Astrocyte (in vitro differentiated cells and primary cell): ENCODE data around the gene ST8SIA5. TPM values are rescaled to one million over a fixed set of nuclear protein-coding genes. Genes with fewer than 3 reads are reported as not detected.

Source experiments
- DNase-seq: peaks from one replicate; pipeline ENCODE4 v3.0.0-alpha.2; 2010; ENCODE audit warnings: low read depth
- FAIRE-seq: peaks from 2 replicates; lab custom pipeline; 2011; peaks lifted over from hg19 to GRCh38; lab: Jason Lieb, UNC
- H2AFZ ChIP-seq: 2 replicates; pipeline ENCODE4 v1.6.0; 2012; ENCODE audit warnings: low read depth, low read length, inconsistent platforms
- H3K27ac ChIP-seq: 2 replicates; pipeline ENCODE4 v1.5.1; 2011; ENCODE audit warnings: low read depth, low read length, inconsistent platforms
- H3K27me3 ChIP-seq: 2 replicates; pipeline ENCODE4 v1.6.0; 2011; ENCODE audit warnings: low read length, inconsistent platforms; ENCODE audit not compliant: insufficient read depth
- H3K36me3 ChIP-seq: 2 replicates; pipeline ENCODE4 v1.5.1; 2011; ENCODE audit warnings: low read length, inconsistent platforms; ENCODE audit not compliant: insufficient read depth
- H3K4me1 ChIP-seq: 2 replicates; pipeline ENCODE4 v1.5.1; 2011; ENCODE audit warnings: low read length, inconsistent platforms; ENCODE audit not compliant: insufficient read depth
- H3K4me2 ChIP-seq: 2 replicates; pipeline ENCODE4 v1.6.0; 2012; ENCODE audit warnings: low read length, inconsistent platforms
- H3K4me3 ChIP-seq: 2 replicates; pipeline ENCODE4 v1.5.1; 2011; ENCODE audit warnings: low read depth, mild to moderate bottlenecking, low read length, inconsistent platforms; ENCODE audit not compliant: insufficient read depth
- H3K79me2 ChIP-seq: 2 replicates; pipeline ENCODE4 v1.6.0; 2012; ENCODE audit warnings: mild to moderate bottlenecking, low read length, inconsistent platforms; ENCODE audit not compliant: insufficient read depth
- H3K9ac ChIP-seq: 2 replicates; pipeline ENCODE4 v1.6.0; 2012; ENCODE audit warnings: mild to moderate bottlenecking, low read length, inconsistent platforms
- H3K9me3 ChIP-seq: 2 replicates; pipeline ENCODE4 v1.5.1; 2012; ENCODE audit warnings: low read depth, mild to moderate bottlenecking, low read length, inconsistent platforms; ENCODE audit not compliant: insufficient read depth
- H4K20me1 ChIP-seq: 2 replicates; pipeline ENCODE4 v1.6.0; 2012; ENCODE audit warnings: low read length, inconsistent platforms; ENCODE audit not compliant: insufficient read depth
- H3K27ac Mint-ChIP-seq: one replicate; pipeline ENCODE4 v1.8.0; 2021; ENCODE audit warnings: mild to moderate bottlenecking, mixed read lengths; ENCODE audit not compliant: unreplicated experiment
- H3K27me3 Mint-ChIP-seq: one replicate; pipeline ENCODE4 v1.8.0; 2021; ENCODE audit warnings: low read depth, mixed read lengths; ENCODE audit not compliant: unreplicated experiment
- H3K36me3 Mint-ChIP-seq: one replicate; pipeline ENCODE4 v1.8.0; 2021; ENCODE audit warnings: low read depth, mixed read lengths; ENCODE audit not compliant: unreplicated experiment
- H3K4me1 Mint-ChIP-seq: one replicate; pipeline ENCODE4 v1.8.0; 2021; ENCODE audit warnings: low read depth, mixed read lengths; ENCODE audit not compliant: unreplicated experiment
- H3K4me3 Mint-ChIP-seq: one replicate; pipeline ENCODE4 v1.8.0; 2021; ENCODE audit warnings: mild to moderate bottlenecking, moderate library complexity, mixed read lengths; ENCODE audit not compliant: unreplicated experiment
- H3K9me3 Mint-ChIP-seq: one replicate; pipeline ENCODE4 v1.8.0; 2021; ENCODE audit warnings: mild to moderate bottlenecking, mixed read lengths; ENCODE audit not compliant: unreplicated experiment
- CTCF ChIP-seq: IDR thresholded peaks from 2 replicates; pipeline ENCODE4 v1.5.1; 2011; ENCODE audit warnings: low read depth, mild to moderate bottlenecking, inconsistent platforms, low read length, moderate library complexity; ENCODE audit not compliant: insufficient read depth
- EZH2 ChIP-seq: IDR thresholded peaks from 2 replicates; pipeline ENCODE4 v1.6.1; 2012; ENCODE audit warnings: mild to moderate bottlenecking, low read length, inconsistent platforms; ENCODE audit not compliant: insufficient read depth
- total RNA-seq: library from RNA; stranded (reverse); gene quantifications from 2 replicates; pipeline ENCODE4 v1.2.1, GENCODE V29; 2021

ST8SIA5 gene
- total RNA-seq, 1 donor from 2014 or later: 0.36 TPM

DNA sequence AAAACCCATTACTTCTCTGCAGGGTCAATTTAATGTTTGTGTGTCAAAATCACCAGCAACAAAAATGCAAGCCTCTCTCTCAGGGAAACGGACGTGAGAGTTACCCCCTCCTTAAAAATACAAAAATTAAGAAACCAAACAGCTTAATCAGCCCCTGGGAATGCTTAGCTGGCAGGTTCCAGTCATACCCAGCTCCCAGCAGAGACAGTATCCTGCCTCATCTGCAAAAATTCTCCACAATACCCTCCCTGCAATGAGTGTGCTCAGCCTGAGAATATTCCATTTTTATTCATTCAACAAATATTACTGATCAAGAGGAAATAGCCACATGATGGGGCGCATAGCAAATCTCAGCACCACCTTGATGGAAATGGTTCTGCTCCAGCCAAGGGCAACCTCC is 36.3 kb downstream of the ST8SIA5 start:
- Mint-ChIP-seq H3K27ac (no peak overlapping the region), H3K4me3 (no peak overlapping the region), H3K36me3 (no peaks in the 10 kb centered on the region), H3K27me3 (peaks cover 16% of the 10 kb centered on the region), H3K4me1 (peaks cover 25% of the 10 kb centered on the region), H3K9me3 (no peaks in the 10 kb centered on the region)
- H3K36me3 ChIP-seq: no peaks in the 10 kb centered on the region
- no peak overlapping the region for H3K4me2 ChIP-seq
- FAIRE-seq: no peak
- no peak overlapping the region for H3K4me3 ChIP-seq
- no peak overlapping the region for H3K9ac ChIP-seq
- no peaks in the 10 kb centered on the region for H3K27me3 ChIP-seq
- H3K79me2 ChIP-seq: no peaks in the 10 kb centered on the region
- H3K27ac ChIP-seq: no peak overlapping the region
- no peaks in the 10 kb centered on the region for H3K9me3 ChIP-seq
- no peak for DNase-seq
- TF ChIP-seq CTCF: no peak
- no peak for TF ChIP-seq EZH2
- H2AFZ ChIP-seq: no peak overlapping the region
- H3K4me1 ChIP-seq: peaks cover 18% of the 10 kb centered on the region
- no peaks in the 10 kb centered on the region for H4K20me1 ChIP-seq

DNA sequence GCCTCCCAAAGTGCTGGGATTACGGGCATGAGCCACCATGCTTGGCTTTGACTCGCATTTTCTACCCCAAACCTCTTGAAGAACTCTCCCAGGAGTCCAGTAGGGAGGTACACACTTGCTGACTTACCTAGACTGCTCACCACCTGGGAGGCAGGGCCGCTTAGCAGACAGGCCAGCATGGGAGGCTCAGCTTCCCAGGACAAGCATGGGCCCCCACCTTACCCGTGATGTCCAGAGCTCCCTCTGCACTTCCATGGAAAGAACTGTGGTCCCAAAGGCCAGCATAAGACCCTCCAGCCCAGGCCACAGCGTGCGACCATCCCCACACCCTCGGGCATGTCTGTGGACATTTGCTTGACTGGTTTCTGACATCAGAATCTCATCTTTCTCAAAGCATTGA is 36.8 kb downstream of the ST8SIA5 start:
- Mint-ChIP-seq H3K4me3 (no peak overlapping the region), H3K36me3 (no peaks in the 10 kb centered on the region), H3K27me3 (peaks cover 18% of the 10 kb centered on the region), H3K27ac (peak overlapping the region; percentile 47), H3K4me1 (peaks cover 25% of the 10 kb centered on the region), H3K9me3 (no peaks in the 10 kb centered on the region)
- Histone ChIP-seq H2AFZ (no peak overlapping the region), H3K9me3 (no peaks in the 10 kb centered on the region), H3K4me2 (no peak overlapping the region), H3K4me1 (peaks cover 18% of the 10 kb centered on the region), H3K79me2 (no peaks in the 10 kb centered on the region), H3K27me3 (no peaks in the 10 kb centered on the region), H3K36me3 (no peaks in the 10 kb centered on the region), H3K9ac (no peak overlapping the region), H3K27ac (no peak overlapping the region), H3K4me3 (no peak overlapping the region), H4K20me1 (no peaks in the 10 kb centered on the region)
- FAIRE-seq (no peak), DNase-seq (no peak)
- no peak for TF ChIP-seq CTCF
- TF ChIP-seq EZH2: no peak

GRCh38 chr18:46719388-46719787 is 37.5 kb downstream of the ST8SIA5 start:
- Histone ChIP-seq H3K4me3 (no peak overlapping the region), H3K9me3 (no peaks in the 10 kb centered on the region), H3K79me2 (no peaks in the 10 kb centered on the region), H2AFZ (no peak overlapping the region), H3K4me1 (peaks cover 18% of the 10 kb centered on the region), H3K4me2 (peak overlapping the region; percentile 81), H3K36me3 (no peaks in the 10 kb centered on the region), H3K27me3 (no peaks in the 10 kb centered on the region), H3K9ac (no peak overlapping the region), H4K20me1 (no peaks in the 10 kb centered on the region), H3K27ac (no peak overlapping the region)
- Mint-ChIP-seq H3K9me3 (no peaks in the 10 kb centered on the region), H3K4me3 (no peak overlapping the region), H3K4me1 (peaks cover 25% of the 10 kb centered on the region), H3K27me3 (peaks cover 19% of the 10 kb centered on the region), H3K36me3 (no peaks in the 10 kb centered on the region), H3K27ac (no peak overlapping the region)
- DNase-seq (no peak), FAIRE-seq (no peak)
- no peak for TF ChIP-seq EZH2
